GM23338 (cell line): ENCODE measurements around the gene KANK4. TPM values are rescaled to one million over a fixed set of nuclear protein-coding genes. Genes with fewer than 3 reads are reported as not detected.
A peak's percentile ranks its signal among the peaks of the same experiment; 100 is the strongest.

Source experiments
- ATAC-seq: fragments of 200-7000 bp; cut with Tn5 transposase; 3 replicates; pipeline ENCODE4 v1.9.1; 2020
- DNase-seq: peaks from one replicate; pipeline ENCODE4 v3.0.0-alpha.2; 2015; ENCODE audit warnings: low spot score
- H2AFZ ChIP-seq: fragments of 200-600 bp; sonication (generic); 2 replicates; pipeline ENCODE4 v1.8.0; 2016; ENCODE audit warnings: antibody characterized with exemption, mild to moderate bottlenecking, moderate library complexity
- H3F3A ChIP-seq: fragments of 200-600 bp; sonication (generic); replicated peaks from 2 replicates; pipeline ENCODE4 v1.8.0; 2017; ENCODE audit warnings: antibody characterized with exemption, mixed run types, low read depth
- H3K27ac ChIP-seq: fragments of 200-600 bp; sonication (generic); 2 replicates; pipeline ENCODE4 v1.6.1; 2016; ENCODE audit warnings: low read depth
- H3K27me3 ChIP-seq: fragments of 200-600 bp; sonication (generic); 2 replicates; pipeline ENCODE4 v1.8.0; 2016; ENCODE audit warnings: mild to moderate bottlenecking, mixed run types, moderate library complexity; ENCODE audit not compliant: insufficient read depth
- H3K36me3 ChIP-seq: fragments of 200-600 bp; sonication (generic); 2 replicates; pipeline ENCODE4 v1.8.0; 2016; ENCODE audit warnings: mild to moderate bottlenecking; ENCODE audit not compliant: insufficient read depth
- H3K4me1 ChIP-seq: fragments of 200-600 bp; sonication (generic); 2 replicates; pipeline ENCODE4 v1.8.0; 2016; ENCODE audit warnings: mild to moderate bottlenecking, moderate library complexity; ENCODE audit not compliant: insufficient read depth
- H3K4me2 ChIP-seq: fragments of 200-600 bp; sonication (generic); 2 replicates; pipeline ENCODE4 v1.7.1; 2017; ENCODE audit warnings: mixed run types
- H3K4me3 ChIP-seq: fragments of 200-600 bp; sonication (generic); 2 replicates; pipeline ENCODE4 v1.6.1; 2016; ENCODE audit warnings: mixed run types
- H3K79me2 ChIP-seq: fragments of 200-600 bp; sonication (generic); replicated peaks from 2 replicates; pipeline ENCODE4 v1.8.0; 2017; ENCODE audit warnings: mild to moderate bottlenecking; ENCODE audit not compliant: insufficient read depth
- H3K9me2 ChIP-seq: fragments of 200-600 bp; sonication (generic); 2 replicates; pipeline ENCODE4 v1.8.0; 2017; ENCODE audit not compliant: insufficient read depth
- H4K20me1 ChIP-seq: fragments of 200-600 bp; sonication (generic); replicated peaks from 2 replicates; pipeline ENCODE4 v1.8.0; 2017; ENCODE audit warnings: mild to moderate bottlenecking; ENCODE audit not compliant: insufficient read depth
- H3K27ac Mint-ChIP-seq: 2 replicates; pipeline ENCODE4 v1.8.0; 2020; ENCODE audit warnings: inconsistent platforms, mild to moderate bottlenecking, moderate library complexity, mixed read lengths
- H3K27me3 Mint-ChIP-seq: 3 replicates; pipeline ENCODE4 v1.8.0; 2022; ENCODE audit warnings: low read depth, mild to moderate bottlenecking, moderate library complexity, mixed read lengths, inconsistent platforms; ENCODE audit not compliant: insufficient read depth, poor library complexity
- H3K36me3 Mint-ChIP-seq: 3 replicates; pipeline ENCODE4 v1.8.0; 2021; ENCODE audit warnings: low read depth, mild to moderate bottlenecking, inconsistent platforms, moderate library complexity, mixed read lengths
- H3K4me1 Mint-ChIP-seq: 3 replicates; pipeline ENCODE4 v1.8.0; 2020; ENCODE audit warnings: mild to moderate bottlenecking, inconsistent platforms, mixed read lengths
- H3K4me3 Mint-ChIP-seq: 3 replicates; pipeline ENCODE4 v1.8.0; 2021; ENCODE audit warnings: moderate library complexity, mild to moderate bottlenecking, inconsistent platforms, mixed read lengths
- H3K9me3 Mint-ChIP-seq: 3 replicates; pipeline ENCODE4 v1.8.0; 2020; ENCODE audit warnings: moderate library complexity, mild to moderate bottlenecking, inconsistent platforms, mixed read lengths
- ETS1 ChIP-seq: IDR thresholded peaks from 2 replicates; pipeline ENCODE4 v1.6.1; 2016; ENCODE audit warnings: antibody characterized with exemption
- EZH2 ChIP-seq: fragments of 200-600 bp; sonication (generic); IDR thresholded peaks from one replicate; pipeline ENCODE4 v1.8.0; 2017; ENCODE audit warnings: antibody characterized with exemption, mild to moderate bottlenecking, low read depth; ENCODE audit not compliant: unreplicated experiment
- EZH2phosphoT487 ChIP-seq: fragments of 200-600 bp; sonication (generic); IDR thresholded peaks from one replicate; pipeline ENCODE4 v1.8.1; 2018; ENCODE audit warnings: antibody characterized with exemption; ENCODE audit not compliant: unreplicated experiment
- JUNB ChIP-seq: IDR thresholded peaks from one replicate; pipeline ENCODE4 v1.6.1; 2016; ENCODE audit warnings: antibody characterized with exemption; ENCODE audit not compliant: unreplicated experiment
- NANOG ChIP-seq: IDR thresholded peaks from 2 replicates; pipeline ENCODE4 v1.6.1; 2016; ENCODE audit warnings: antibody characterized with exemption, borderline replicate concordance
- POLR2AphosphoS5 ChIP-seq: IDR thresholded peaks from 2 replicates; pipeline ENCODE4 v1.6.1; 2016; ENCODE audit warnings: antibody characterized with exemption, low read depth
- REST ChIP-seq: IDR thresholded peaks from one replicate; pipeline ENCODE4 v1.6.1; 2018; ENCODE audit warnings: antibody characterized with exemption; ENCODE audit not compliant: unreplicated experiment
- STAT1 ChIP-seq: IDR thresholded peaks from one replicate; pipeline ENCODE4 v1.6.1; 2016; ENCODE audit warnings: antibody characterized with exemption; ENCODE audit not compliant: unreplicated experiment
- ZNF114 ChIP-seq: fragments of 250-450 bp; sonication (Bioruptor Pico); IDR thresholded peaks from 2 replicates; pipeline ENCODE4 v1.5.0; 2020; ENCODE audit warnings: mild to moderate bottlenecking, moderate library complexity
- ZNF331 ChIP-seq: fragments of 250-450 bp; sonication (Bioruptor Pico); IDR thresholded peaks from 2 replicates; pipeline ENCODE4 v1.5.0; 2020; ENCODE audit warnings: low read depth, mild to moderate bottlenecking, moderate library complexity
- polyA plus RNA-seq: library from polyadenylated mRNA; unstranded; fragments of >200 nt; fragmentation: Nextera tagmentation; extraction: Ambion mirVana; gene quantifications from 2 replicates; pipeline ENCODE4 v1.2.1, GENCODE V29; 2016
- total RNA-seq: library from RNA; depleted of rRNA; stranded (reverse); fragments of >200 nt; shearing (Covaris generic); gene quantifications from 2 replicates; pipeline ENCODE4 v1.2.3, GENCODE V29; 2014

The KANK4 gene
- total and polyA plus RNA-seq, 2 experiments from 2014 or later, result 0.31 to 0.42 TPM

GRCh38 chr1:62268315-62268714 lies 50.9 kb downstream of the KANK4 start (continued):
- TF ChIP-seq ZNF331 (no peak), ETS1 (no peak), JUNB (no peak), NANOG (no peak), EZH2phosphoT487 (no peak), ZNF114 (CRISPR knock-in tag) (no peak), EZH2 (no peak), STAT1 (no peak)

GRCh38 chr1:62265956-62266935 lies 53.0 kb downstream of the KANK4 start:
- Histone ChIP-seq H3K79me2 (no peaks in the 10 kb centered on the region), H3K27me3 (no peaks in the 10 kb centered on the region), H2AFZ (no peak overlapping the region), H3K36me3 (no peaks in the 10 kb centered on the region), H3K4me3 (no peak overlapping the region), H4K20me1 (no peaks in the 10 kb centered on the region), H3K9me2 (no peaks in the 10 kb centered on the region), H3K4me2 (no peak overlapping the region), H3K27ac (no peak overlapping the region), H3K4me1 (peaks cover 7% of the 10 kb centered on the region; the same call in 1 of the 2 replicates), H3F3A (peaks cover 7% of the 10 kb centered on the region; the same call in 1 of the 2 replicates)
- Mint-ChIP-seq H3K9me3 (no peaks in the 10 kb centered on the region), H3K36me3 (no peaks in the 10 kb centered on the region), H3K4me1 (peaks cover 22% of the 10 kb centered on the region), H3K27me3 (peaks cover 6% of the 10 kb centered on the region), H3K4me3 (no peak overlapping the region), H3K27ac (peak overlapping the region; percentile 2; the same call in 1 of the 2 replicates)
- TF ChIP-seq ZNF331 (no peak), REST (no peak), STAT1 (no peak), POLR2AphosphoS5 (no peak), EZH2 (no peak), NANOG (no peak), EZH2phosphoT487 (no peak)
- ATAC-seq (no peak), DNase-seq (no peak)
